Mesothelial cell of epicardium (in vitro differentiated cells): Measurements from ENCODE around the gene PDE1C. TPM values are rescaled to one million over a fixed set of nuclear protein-coding genes. Genes with fewer than 3 reads are reported as not detected.

Experiments
- DNase-seq, 2 experiments: peaks; one replicate each; pipeline ENCODE4 v3.0.0; 2021; ENCODE audit warnings: low spot score in 2 of 2; ENCODE audit not compliant: unreplicated experiment in 2 of 2
- H3K27ac Mint-ChIP-seq: 2 replicates; pipeline ENCODE4 v1.8.0; 2021; ENCODE audit warnings: mixed read lengths
- H3K27me3 Mint-ChIP-seq: 2 replicates; pipeline ENCODE4 v1.8.0; 2021; ENCODE audit warnings: low read depth, mixed read lengths
- H3K36me3 Mint-ChIP-seq: 2 replicates; pipeline ENCODE4 v1.8.0; 2021; ENCODE audit warnings: mixed read lengths
- H3K4me1 Mint-ChIP-seq: 2 replicates; pipeline ENCODE4 v1.8.0; 2021; ENCODE audit warnings: mixed read lengths
- H3K4me3 Mint-ChIP-seq: 2 replicates; pipeline ENCODE4 v1.8.0; 2021; ENCODE audit warnings: mild to moderate bottlenecking, moderate library complexity, mixed read lengths
- H3K9me3 Mint-ChIP-seq: 2 replicates; pipeline ENCODE4 v1.8.0; 2021; ENCODE audit warnings: mixed read lengths
- total RNA-seq: library from RNA; stranded (reverse); gene quantifications from 3 replicates; pipeline ENCODE4 v1.2.1, GENCODE V29; 2021
- TF ChIP-seq, protein P1 (sequence below): fragments of 200-600 bp; sonication (generic); IDR thresholded peaks from one replicate; pipeline ENCODE4 v1.5.0; 2021; ENCODE audit warnings: antibody characterized with exemption; ENCODE audit not compliant: unreplicated experiment

The PDE1C gene
- total RNA-seq, 1 donor from 2014 or later = 0.94 TPM

DNA sequence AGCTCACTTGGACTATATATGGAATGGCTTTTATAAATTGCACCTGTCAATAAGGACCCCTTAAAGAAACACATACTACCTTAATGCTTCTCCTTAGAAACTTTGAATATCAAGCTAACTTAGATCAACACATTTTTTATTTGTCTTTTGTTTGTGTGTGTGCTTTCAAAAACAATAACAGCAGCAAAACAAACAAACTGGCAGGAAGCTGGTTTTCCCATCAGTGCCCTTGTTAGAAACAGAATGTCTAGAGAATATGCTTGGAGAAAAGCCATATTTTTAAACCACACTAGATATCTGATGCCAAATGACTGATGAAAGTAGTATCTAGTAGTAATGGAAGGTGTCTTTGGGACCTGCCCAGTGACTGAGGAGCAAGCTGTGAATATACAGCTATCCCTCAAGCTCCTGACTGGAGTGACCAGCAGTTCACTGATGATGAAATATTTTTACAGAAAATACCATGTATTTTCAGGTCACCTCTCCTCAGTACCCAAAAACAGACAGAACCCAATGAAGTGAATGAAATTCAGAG lies 1.0 kb downstream of the PDE1C start:
- no peaks in the 10 kb centered on the region for H3K36me3 Mint-ChIP-seq
- H3K27ac Mint-ChIP-seq = no peak overlapping the region
- H3K27me3 Mint-ChIP-seq = peaks cover 94% of the 10 kb centered on the region
- TF ChIP-seq, protein P1, sequence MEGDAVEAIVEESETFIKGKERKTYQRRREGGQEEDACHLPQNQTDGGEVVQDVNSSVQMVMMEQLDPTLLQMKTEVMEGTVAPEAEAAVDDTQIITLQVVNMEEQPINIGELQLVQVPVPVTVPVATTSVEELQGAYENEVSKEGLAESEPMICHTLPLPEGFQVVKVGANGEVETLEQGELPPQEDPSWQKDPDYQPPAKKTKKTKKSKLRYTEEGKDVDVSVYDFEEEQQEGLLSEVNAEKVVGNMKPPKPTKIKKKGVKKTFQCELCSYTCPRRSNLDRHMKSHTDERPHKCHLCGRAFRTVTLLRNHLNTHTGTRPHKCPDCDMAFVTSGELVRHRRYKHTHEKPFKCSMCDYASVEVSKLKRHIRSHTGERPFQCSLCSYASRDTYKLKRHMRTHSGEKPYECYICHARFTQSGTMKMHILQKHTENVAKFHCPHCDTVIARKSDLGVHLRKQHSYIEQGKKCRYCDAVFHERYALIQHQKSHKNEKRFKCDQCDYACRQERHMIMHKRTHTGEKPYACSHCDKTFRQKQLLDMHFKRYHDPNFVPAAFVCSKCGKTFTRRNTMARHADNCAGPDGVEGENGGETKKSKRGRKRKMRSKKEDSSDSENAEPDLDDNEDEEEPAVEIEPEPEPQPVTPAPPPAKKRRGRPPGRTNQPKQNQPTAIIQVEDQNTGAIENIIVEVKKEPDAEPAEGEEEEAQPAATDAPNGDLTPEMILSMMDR = no peak
- no peak overlapping the region for H3K4me3 Mint-ChIP-seq
- H3K4me1 Mint-ChIP-seq = peaks cover 9% of the 10 kb centered on the region
- H3K9me3 Mint-ChIP-seq = no peaks in the 10 kb centered on the region
- no peak for DNase-seq

DNA sequence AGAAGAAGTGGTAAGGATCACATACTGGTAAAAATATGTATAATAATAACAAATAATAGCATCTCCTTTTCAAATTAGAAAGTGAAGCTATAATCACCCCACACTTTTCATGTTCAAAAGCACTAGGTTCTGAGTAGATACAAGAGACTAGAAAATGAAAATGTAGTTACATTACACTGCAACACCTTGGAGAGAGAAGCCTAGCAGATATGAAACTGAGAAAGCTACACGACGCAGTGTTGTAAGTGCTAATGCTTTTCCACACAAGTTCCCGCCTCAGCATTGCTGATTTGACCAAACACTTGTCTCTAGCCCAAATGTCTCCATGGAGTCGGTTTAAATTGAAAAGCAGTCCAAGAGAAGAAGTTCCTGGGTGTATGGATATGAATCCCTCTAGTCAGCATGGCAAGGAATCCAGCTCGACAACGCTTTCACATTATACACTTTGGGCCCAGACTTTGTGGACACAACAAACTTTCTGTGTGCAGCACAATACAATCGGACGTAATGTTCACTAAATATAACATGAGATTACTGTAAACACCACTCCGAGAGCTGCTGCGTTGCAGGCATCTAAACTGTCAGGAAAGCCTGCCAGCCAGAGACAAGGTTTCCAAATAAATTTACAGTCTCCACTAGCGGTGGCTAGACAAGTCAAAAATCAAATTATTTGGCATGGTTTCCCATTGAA lies 1.7 kb downstream of the PDE1C start:
- H3K4me1 Mint-ChIP-seq = peaks cover 9% of the 10 kb centered on the region
- no peaks in the 10 kb centered on the region for H3K36me3 Mint-ChIP-seq
- H3K9me3 Mint-ChIP-seq = no peaks in the 10 kb centered on the region
- H3K27ac Mint-ChIP-seq = no peak overlapping the region
- H3K4me3 Mint-ChIP-seq = no peak overlapping the region
- no peak for DNase-seq
- TF ChIP-seq, protein P1 = no peak
- H3K27me3 Mint-ChIP-seq = peaks cover 94% of the 10 kb centered on the region

DNA sequence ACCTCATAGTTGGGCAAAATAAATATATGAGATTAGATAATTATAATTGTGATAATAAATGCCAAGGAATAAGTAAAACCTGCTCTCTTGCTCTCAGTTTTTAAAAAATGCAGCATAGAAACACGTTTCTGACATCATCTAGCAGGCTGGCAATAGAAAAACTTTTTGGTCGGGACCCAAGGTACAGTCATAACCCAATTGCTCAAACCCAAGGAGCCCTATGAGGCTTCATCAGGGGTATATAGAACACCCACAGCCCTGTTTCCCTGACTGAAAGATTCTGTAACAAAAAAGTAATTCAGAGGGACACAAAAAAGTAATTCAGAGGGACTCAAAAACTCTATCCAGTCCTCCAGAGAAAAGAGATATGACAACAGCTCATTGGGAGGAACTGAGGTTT lies 3.8 kb downstream of the PDE1C start:
- H3K4me3 Mint-ChIP-seq = no peak overlapping the region
- no peak for DNase-seq
- peaks cover 12% of the 10 kb centered on the region for H3K4me1 Mint-ChIP-seq
- no peak overlapping the region for H3K27ac Mint-ChIP-seq
- TF ChIP-seq, protein P1 = no peak
- peaks cover 84% of the 10 kb centered on the region for H3K27me3 Mint-ChIP-seq
- H3K36me3 Mint-ChIP-seq = no peaks in the 10 kb centered on the region
- H3K9me3 Mint-ChIP-seq = no peaks in the 10 kb centered on the region

DNA sequence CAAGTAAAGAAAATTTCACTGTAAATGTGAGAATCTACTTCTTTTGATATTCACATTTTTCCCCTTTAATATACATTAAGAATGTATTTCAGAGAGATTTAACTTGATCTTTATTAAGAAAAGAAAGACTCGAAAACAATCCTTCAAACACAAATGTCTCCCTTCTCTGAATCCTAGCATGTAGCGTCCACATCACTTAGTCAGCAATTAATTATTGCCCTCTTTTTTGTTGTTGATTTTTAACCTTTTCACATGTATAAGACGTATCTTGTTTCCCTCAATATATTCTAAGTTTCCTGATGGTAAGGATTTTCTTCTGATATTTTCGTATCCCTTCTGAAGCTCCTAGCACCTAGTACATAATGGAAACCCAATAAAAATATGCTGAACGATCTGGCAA lies 6.6 kb downstream of the PDE1C start:
- H3K27me3 Mint-ChIP-seq = peaks cover 78% of the 10 kb centered on the region
- H3K27ac Mint-ChIP-seq = no peak overlapping the region
- H3K36me3 Mint-ChIP-seq = no peaks in the 10 kb centered on the region
- no peak overlapping the region for H3K4me3 Mint-ChIP-seq
- TF ChIP-seq, protein P1 = no peak
- DNase-seq = no peak
- H3K4me1 Mint-ChIP-seq = peaks cover 22% of the 10 kb centered on the region
- H3K9me3 Mint-ChIP-seq = no peaks in the 10 kb centered on the region

DNA sequence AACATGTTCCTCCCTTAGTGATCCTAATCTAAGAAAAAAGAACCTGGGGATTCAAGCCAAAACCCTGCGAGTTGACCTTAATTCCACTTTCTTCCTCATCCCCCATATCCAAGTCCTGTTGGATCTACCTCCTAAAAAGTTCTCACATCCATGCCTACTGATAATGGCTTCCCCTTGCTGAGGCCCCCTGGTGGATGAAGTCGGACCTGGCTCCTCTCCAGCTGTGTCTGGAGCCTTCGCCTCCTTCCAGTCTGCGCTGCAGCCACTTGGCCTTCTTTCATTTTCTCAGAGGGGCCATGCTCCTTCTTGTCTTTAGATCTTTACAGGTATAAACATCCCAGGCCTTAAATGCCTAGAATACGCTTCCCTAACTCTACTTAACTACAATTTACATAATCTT lies 8.1 kb downstream of the PDE1C start:
- Mint-ChIP-seq H3K36me3 (no peaks in the 10 kb centered on the region), H3K27me3 (peaks cover 78% of the 10 kb centered on the region), H3K4me3 (no peak overlapping the region), H3K27ac (no peak overlapping the region), H3K4me1 (peaks cover 22% of the 10 kb centered on the region), H3K9me3 (no peaks in the 10 kb centered on the region)
- peak in 1 of 2 experiments; percentile 49 for DNase-seq
- TF ChIP-seq, protein P1 = peak; percentile 59
